ENCODE measurements around the gene CCDC188. TPM values are rescaled to one million over a fixed set of nuclear protein-coding genes. Genes with fewer than 3 reads are reported as not detected.

CCDC188 gene
- total RNA-seq, 2 experiments from 2014 or later = not detected

GRCh38 chr22:20158391-20159036 is 7.7 kb upstream of the CCDC188 start:
- intact Hi-C loops (cut with DNase I, micrococcal nuclease) = loop anchor here in 1 of 2 experiments (5.0 kb wide), 1 partner anchor 584 kb away; no protein-coding TSS in a partner anchor
- DNase-seq (no peak), ATAC-seq (ENCODE audit: poor library complexity) (no peak)
- H3K4me1 Mint-ChIP-seq (ENCODE audit: low read depth) = peaks cover 4% of the 10 kb centered on the region
- H3K9me3 Mint-ChIP-seq = no peaks in the 10 kb centered on the region
- no peak overlapping the region for H3K4me3 ChIP-seq (ENCODE audit: low read length)
- H3K27ac Mint-ChIP-seq = no peak overlapping the region
- no peak overlapping the region for H3K4me3 Mint-ChIP-seq
- peaks cover 21% of the 10 kb centered on the region for H3K4me1 ChIP-seq (ENCODE audit: insufficient read depth, low read length)
- H3K9me3 ChIP-seq (ENCODE audit: control insufficient read depth in 1 of 2, insufficient read depth in 1 of 2, low read length in 2 of 2) = peaks cover 0 to 14% of the 10 kb centered on the region in 2 experiments
- peaks cover 5% of the 10 kb centered on the region for H3K27me3 Mint-ChIP-seq
- CTCF ChIA-PET = no interaction called here
- H3K36me3 Mint-ChIP-seq (ENCODE audit: low read depth) = no peaks in the 10 kb centered on the region
- H3K36me3 ChIP-seq (ENCODE audit: insufficient read depth, low read length) = no peaks in the 10 kb centered on the region
- H3K27me3 ChIP-seq (ENCODE audit: control insufficient read depth in 1 of 2, insufficient read depth in 2 of 2, low read length in 2 of 2) = peaks cover 4 to 6% of the 10 kb centered on the region in 2 experiments
- no peak overlapping the region for H3K27ac ChIP-seq (ENCODE audit: low read depth in 1 of 2, low read length in 2 of 2)
- TF ChIP-seq CTCF (IDR thresholded peaks at IDR 0.05) = no peak
- POLR2A ChIA-PET = no interaction called here

- Mint-ChIP-seq H3K4me1 (ENCODE audit: low read depth) (peaks cover 4% of the 10 kb centered on the region), H3K27me3 (peaks cover 5% of the 10 kb centered on the region), H3K4me3 (no peak overlapping the region), H3K36me3 (ENCODE audit: low read depth) (no peaks in the 10 kb centered on the region), H3K9me3 (no peaks in the 10 kb centered on the region), H3K27ac (no peak overlapping the region)
- Histone ChIP-seq H3K27ac (ENCODE audit: low read depth in 1 of 2, low read length in 2 of 2) (no peak overlapping the region), H3K9me3 (ENCODE audit: control insufficient read depth in 1 of 2, insufficient read depth in 1 of 2, low read length in 2 of 2) (peaks cover 0 to 14% of the 10 kb centered on the region in 2 experiments), H3K27me3 (ENCODE audit: control insufficient read depth in 1 of 2, insufficient read depth in 2 of 2, low read length in 2 of 2) (peaks cover 4 to 6% of the 10 kb centered on the region in 2 experiments), H3K4me3 (ENCODE audit: low read length) (no peak overlapping the region), H3K4me1 (ENCODE audit: insufficient read depth, low read length) (peaks cover 21% of the 10 kb centered on the region), H3K36me3 (ENCODE audit: insufficient read depth, low read length) (no peaks in the 10 kb centered on the region)
- TF ChIP-seq CTCF (IDR thresholded peaks at IDR 0.05) = no peak
- ATAC-seq (ENCODE audit: poor library complexity) = no peak
- intact Hi-C loops (cut with DNase I, micrococcal nuclease) = loop anchor here (1.0 to 5.0 kb wide), 3 partner anchors 111 to 585 kb away; partner anchors contain the start of gene RTN4R (in 2 of the 2)
- ChIA-PET CTCF (interaction anchor here (0.9 to 1.1 kb wide), 6 partner anchors 81 to 584 kb away, joined by 3 to 7 read pairs (median 4); no protein-coding TSS in a partner anchor), POLR2A (interaction anchor here (1.0 kb wide), 1 partner anchor 48 kb away, joined by 3 read pairs; no protein-coding TSS in a partner anchor)
- no peak for DNase-seq
Measured at GRCh38 chr22:20157430-20158183, 6.8 kb upstream of the CCDC188 start.

GRCh38 chr22:20156611-20157429 is 6.0 kb upstream of the CCDC188 start:
- H3K27ac Mint-ChIP-seq = no peak overlapping the region
- H3K4me1 Mint-ChIP-seq (ENCODE audit: low read depth) = peaks cover 4% of the 10 kb centered on the region
- intact Hi-C loops (cut with DNase I, micrococcal nuclease) = loop anchor here (1.0 to 5.0 kb wide), 3 partner anchors 111 to 585 kb away; partner anchors contain the start of gene RTN4R (in 2 of the 2)
- H3K36me3 ChIP-seq (ENCODE audit: insufficient read depth, low read length) = no peaks in the 10 kb centered on the region
- peak; percentile 99 for TF ChIP-seq CTCF (IDR thresholded peaks at IDR 0.05)
- H3K4me3 Mint-ChIP-seq = no peak overlapping the region
- H3K4me1 ChIP-seq (ENCODE audit: insufficient read depth, low read length) = peaks cover 21% of the 10 kb centered on the region
- peaks cover 5% of the 10 kb centered on the region for H3K27me3 Mint-ChIP-seq
- ChIA-PET POLR2A (interaction anchor here (1.0 kb wide), 1 partner anchor 49 kb away, joined by 3 read pairs; no protein-coding TSS in a partner anchor), CTCF (interaction anchor here (0.8 to 1.1 kb wide), 7 partner anchors 46 to 585 kb away, joined by 3 to 7 read pairs (median 4); no protein-coding TSS in a partner anchor)
- ATAC-seq (ENCODE audit: poor library complexity) = peak; percentile 95
- peaks cover 4 to 6% of the 10 kb centered on the region in 2 experiments for H3K27me3 ChIP-seq (ENCODE audit: control insufficient read depth in 1 of 2, insufficient read depth in 2 of 2, low read length in 2 of 2)
- no peak overlapping the region for H3K4me3 ChIP-seq (ENCODE audit: low read length)
- no peaks in the 10 kb centered on the region for H3K9me3 Mint-ChIP-seq
- peak; percentile 75 to 96 (median 86) for DNase-seq
- H3K9me3 ChIP-seq (ENCODE audit: control insufficient read depth in 1 of 2, insufficient read depth in 1 of 2, low read length in 2 of 2) = peaks cover 0 to 11% of the 10 kb centered on the region in 2 experiments
- no peak overlapping the region for H3K27ac ChIP-seq (ENCODE audit: low read depth in 1 of 2, low read length in 2 of 2)
- no peaks in the 10 kb centered on the region for H3K36me3 Mint-ChIP-seq (ENCODE audit: low read depth)

Measured in CD4-positive, alpha-beta T cell (primary cell).